Measurements from ENCODE around the gene DIPK2A.

DIPK2A gene

GRCh38 chr3:143971359-143972154, at the start of gene DIPK2A:
Gene DIPK2A, plus strand, starts transcription at chr3:143971823. Its CDS starts 510 bp downstream, at chr3:143972333.
- DNase-seq, result peak; percentile 82 to 100 (median 96)

GRCh38 chr3:143924522-143925285, 46.9 kb upstream of the DIPK2A start:
- DNase-seq, result no peak

- no peak for DNase-seq
Observed at GRCh38 chr3:143928056-143928455, 43.6 kb upstream of the DIPK2A start.

GRCh38 chr3:143928541-143929255, 42.9 kb upstream of the DIPK2A start:
- DNase-seq, result no peak

GRCh38 chr3:143934791-143935190, 36.8 kb upstream of the DIPK2A start:
- DNase-seq, result no peak

- DNase-seq, result no peak
Observed at GRCh38 chr3:143935678-143936077, 35.9 kb upstream of the DIPK2A start.

- no peak for DNase-seq
Observed at GRCh38 chr3:143950810-143951209, 20.8 kb upstream of the DIPK2A start.

- peak in 8 of 56 donors; percentile 1 to 42 (median 14) for DNase-seq
Observed at GRCh38 chr3:143951351-143951971, 20.2 kb upstream of the DIPK2A start.

GRCh38 chr3:143952569-143953072, 19.0 kb upstream of the DIPK2A start:
- no peak for DNase-seq

- no peak for DNase-seq
Observed at GRCh38 chr3:143955113-143955512, 16.5 kb upstream of the DIPK2A start.

GRCh38 chr3:143956838-143957237, 14.8 kb upstream of the DIPK2A start:
- DNase-seq, result no peak

- DNase-seq, result no peak
Observed at GRCh38 chr3:143957453-143957852, 14.2 kb upstream of the DIPK2A start.

GRCh38 chr3:143958966-143959365, 12.7 kb upstream of the DIPK2A start:
- no peak for DNase-seq

GRCh38 chr3:143961342-143961741, 10.3 kb upstream of the DIPK2A start:
- no peak for DNase-seq

GRCh38 chr3:143963946-143964345, 7.7 kb upstream of the DIPK2A start:
- no peak for DNase-seq

- DNase-seq, result peak in 35 of 56 donors; percentile 4 to 77 (median 52)
Observed at GRCh38 chr3:143970773-143971358, 757 bp upstream of the DIPK2A start.

- peak in 22 of 56 donors; percentile 47 to 89 (median 78) for DNase-seq
Observed at GRCh38 chr3:143972155-143972504, 507 bp downstream of the DIPK2A start.

GRCh38 chr3:143972505-143973258, 1.1 kb downstream of the DIPK2A start:
- DNase-seq, result peak in 53 of 56 donors; percentile 17 to 89 (median 70)

GRCh38 chr3:143973259-143974021, 1.8 kb downstream of the DIPK2A start:
- DNase-seq, result peak in 21 of 56 donors; percentile 17 to 75 (median 53)
